Gastroesophageal sphincter (tissue), 3 donors: ENCODE measurements around the gene GSAP.

Experiments
- CTCF ChIP-seq, 4 experiments: fragments of 200-600 bp in 2 of 4; fragments of 450-650 bp in 2 of 4; sonication (generic) in 1 of 4; IDR thresholded peaks; one replicate each; pipeline ENCODE4 v1.5.1; 2017 to 2019; ENCODE audit warnings: antibody characterized with exemption in 4 of 4, mild to moderate bottlenecking in 2 of 4, moderate library complexity in 2 of 4
- EP300 ChIP-seq: sonication (generic); formaldehyde crosslinking; IDR thresholded peaks from one replicate; pipeline ENCODE4 v1.6.1; 2017; ENCODE audit warnings: antibody characterized with exemption, mild to moderate bottlenecking
- POLR2A ChIP-seq, 2 donors: fragments of 450-650 bp; IDR thresholded peaks; one replicate each; pipeline ENCODE4 v1.6.1; 2017; ENCODE audit warnings: antibody characterized with exemption in 2 of 2, mild to moderate bottlenecking in 2 of 2, moderate library complexity in 1 of 2
- POLR2AphosphoS5 ChIP-seq: sonication (generic); formaldehyde crosslinking; IDR thresholded peaks from one replicate; pipeline ENCODE4 v1.6.1; 2017; ENCODE audit warnings: antibody characterized with exemption

- TF ChIP-seq CTCF (IDR thresholded peaks at IDR 0.05): no peak
- no peak for TF ChIP-seq POLR2A (IDR thresholded peaks at IDR 0.05)
- TF ChIP-seq EP300: no peak
- no peak for TF ChIP-seq POLR2AphosphoS5
Measured at GRCh38 chr7:77454802-77455201, 38.7 kb upstream of the GSAP start.
